HG03432 (cell line): ENCODE results near the gene PBX4.

Experiments
- ATAC-seq: cut with Tn5 transposase; IDR thresholded peaks from one replicate; pipeline ENCODE4 v1.9.1; 2021; ENCODE audit warnings: mild to moderate bottlenecking, moderate library complexity; ENCODE audit not compliant: unreplicated experiment

Gene PBX4

DNA sequence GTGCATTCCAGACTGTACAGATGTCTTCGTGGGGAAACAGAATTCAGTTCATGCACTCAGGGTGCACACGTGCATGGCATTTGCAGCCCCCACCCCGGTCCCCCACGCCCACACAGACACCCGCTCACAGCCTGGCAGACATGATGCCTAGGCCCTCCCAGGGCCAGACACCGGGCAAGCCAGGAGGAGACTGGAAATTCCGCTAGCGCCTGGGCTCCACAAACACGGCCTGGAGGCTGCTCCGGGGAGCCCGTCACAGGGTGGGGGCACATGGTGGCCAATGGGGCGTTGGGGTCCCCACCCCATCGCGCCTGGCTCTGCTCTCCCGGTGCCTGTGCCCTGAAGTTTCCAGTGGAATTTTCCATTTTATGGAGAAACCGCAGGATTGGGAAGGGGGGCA, 76.9 kb downstream of the PBX4 start:
- no peak for ATAC-seq

DNA sequence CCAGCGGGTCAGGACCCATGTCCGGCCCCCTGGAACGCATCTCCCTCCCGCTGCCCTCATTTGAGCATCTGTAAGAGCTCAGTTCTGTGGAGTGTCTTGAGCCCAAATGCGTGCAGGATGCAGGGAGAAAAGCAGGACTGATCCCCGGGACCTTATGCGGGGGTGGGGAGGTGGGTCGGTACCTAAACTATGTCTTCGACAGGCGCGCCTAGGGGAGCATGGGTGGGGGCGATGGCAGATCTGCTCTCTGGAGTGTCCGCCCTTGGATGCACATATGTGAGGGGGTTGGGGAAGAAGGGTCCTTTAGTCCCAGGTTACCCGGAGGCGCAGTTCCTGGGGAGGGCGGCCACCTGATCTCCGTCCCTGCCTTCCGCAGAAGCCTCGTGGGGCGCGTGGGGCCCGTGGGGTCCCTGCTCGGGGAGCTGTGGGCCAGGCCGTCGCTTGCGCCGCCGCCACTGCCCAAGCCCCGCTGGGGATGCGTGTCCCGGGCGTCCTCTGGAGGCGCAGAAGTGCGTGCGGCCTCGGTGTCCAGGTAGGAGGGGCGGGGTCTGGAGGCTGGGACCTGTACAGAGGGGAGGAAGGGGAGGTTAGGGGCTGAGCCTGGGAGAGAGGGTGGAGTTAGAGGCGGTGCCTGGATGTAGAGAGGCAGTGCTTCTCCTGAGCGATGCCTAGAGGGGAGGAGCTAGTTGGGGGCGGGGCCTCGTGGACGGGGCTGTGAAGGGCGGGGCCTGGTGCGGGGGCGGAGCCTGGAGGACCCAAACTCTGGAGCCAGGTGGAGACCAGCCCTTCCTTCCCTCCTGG, 77.6 kb downstream of the PBX4 start:
- ATAC-seq: no peak

DNA sequence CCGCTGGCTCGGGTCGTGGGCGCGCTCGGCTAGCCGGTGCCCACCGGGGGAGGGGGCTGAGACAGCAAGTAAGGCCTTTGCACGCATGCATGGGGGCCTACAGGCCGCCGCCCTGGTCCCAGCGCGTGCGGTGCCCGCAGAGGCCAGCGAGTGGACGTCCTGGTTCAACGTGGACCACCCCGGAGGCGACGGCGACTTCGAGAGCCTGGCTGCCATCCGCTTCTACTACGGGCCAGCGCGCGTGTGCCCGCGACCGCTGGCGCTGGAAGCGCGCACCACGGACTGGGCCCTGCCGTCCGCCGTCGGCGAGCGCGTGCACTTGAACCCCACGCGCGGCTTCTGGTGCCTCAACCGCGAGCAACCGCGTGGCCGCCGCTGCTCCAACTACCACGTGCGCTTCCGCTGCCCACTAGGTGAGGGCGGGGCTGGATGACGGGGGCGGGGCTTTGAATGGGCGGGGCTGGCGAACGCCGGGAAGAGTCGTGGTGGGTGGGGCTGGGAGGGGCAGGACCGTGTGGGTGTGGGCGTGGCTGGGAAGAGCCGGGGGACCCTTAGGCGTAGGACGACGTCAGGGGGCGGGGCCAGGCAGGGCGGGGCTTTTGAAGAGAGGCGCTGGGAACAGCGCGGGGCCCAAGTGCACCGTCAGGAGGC, 78.3 kb downstream of the PBX4 start:
- ATAC-seq: no peak

DNA sequence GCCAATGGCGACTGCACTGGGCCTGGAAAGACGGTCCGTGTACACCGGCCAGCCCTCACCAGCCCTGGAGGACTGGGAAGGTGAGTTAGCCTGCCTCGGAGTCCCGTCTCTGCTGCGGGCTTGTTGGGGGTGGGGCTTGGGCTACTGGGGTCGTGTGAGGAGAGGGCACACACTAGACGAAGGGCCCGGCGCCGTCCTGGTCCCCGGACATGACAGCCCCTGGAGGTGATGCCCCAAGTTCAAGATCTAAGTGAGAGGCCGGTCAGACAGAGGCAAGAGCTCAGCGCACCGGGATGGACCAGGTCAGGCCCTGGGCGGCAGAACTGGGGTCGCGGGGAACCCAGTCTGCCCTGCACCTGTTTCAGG, 78.8 kb downstream of the PBX4 start:
- ATAC-seq: no peak

DNA sequence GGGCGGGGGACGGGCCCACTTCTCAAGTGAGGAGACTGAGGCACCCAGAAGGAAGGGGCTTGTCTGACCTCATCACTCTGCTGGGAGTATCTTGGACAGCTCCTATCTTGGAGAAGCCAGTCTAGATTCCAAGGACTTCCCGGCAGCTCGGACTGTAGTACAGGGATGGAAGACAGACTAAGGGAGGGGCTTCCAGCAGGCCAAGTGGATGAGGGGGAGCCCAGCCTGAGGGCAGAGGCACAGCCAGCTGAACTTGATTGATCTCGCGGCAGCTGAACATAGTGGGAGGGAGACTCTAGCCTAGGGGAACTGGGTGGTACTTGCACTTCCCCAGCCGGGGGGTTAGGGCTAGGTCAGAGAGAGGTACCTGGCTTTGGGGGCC, 79.7 kb downstream of the PBX4 start:
- no peak for ATAC-seq

DNA sequence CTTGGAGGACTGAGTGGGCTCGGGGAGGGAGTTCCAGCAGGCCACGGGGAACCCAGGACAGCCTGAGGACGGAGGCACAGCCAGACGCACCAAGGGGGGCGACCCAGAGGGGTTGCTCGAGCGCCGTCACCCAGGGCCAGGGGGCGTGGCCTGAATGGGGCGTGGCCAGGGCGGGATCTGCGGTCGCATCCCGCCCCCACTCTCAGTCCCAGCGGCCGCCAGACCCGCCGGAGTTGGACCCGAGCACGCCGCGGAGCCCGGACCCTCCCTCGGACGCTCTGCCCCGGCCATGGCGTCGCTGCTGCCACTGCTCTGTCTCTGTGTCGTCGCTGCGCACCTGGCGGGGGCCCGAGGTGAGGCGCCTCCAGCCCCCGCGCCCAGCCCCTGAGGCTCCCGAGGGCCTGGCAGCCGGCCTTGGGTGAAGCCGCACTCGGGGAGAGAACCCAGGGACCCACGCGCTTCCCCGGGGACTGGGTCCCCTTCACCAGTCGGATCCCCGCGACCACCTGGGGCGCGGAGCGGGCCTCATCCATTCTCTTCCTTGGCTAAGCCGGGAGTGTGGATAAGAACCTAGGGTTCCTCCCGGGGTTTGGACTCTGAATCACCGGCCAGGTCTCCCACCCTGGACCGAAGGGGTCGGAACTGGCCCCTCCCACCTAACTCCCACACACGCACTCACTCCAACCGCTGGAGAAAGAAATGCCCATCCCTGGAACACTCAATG, 80.3 kb downstream of the PBX4 start, which contains the start of gene CILP2:
CILP2 (plus strand) TSS at position 205 of the 724 bp plus-strand sequence; CDS start at position 290, 85 bp downstream.
- no peak for ATAC-seq

DNA sequence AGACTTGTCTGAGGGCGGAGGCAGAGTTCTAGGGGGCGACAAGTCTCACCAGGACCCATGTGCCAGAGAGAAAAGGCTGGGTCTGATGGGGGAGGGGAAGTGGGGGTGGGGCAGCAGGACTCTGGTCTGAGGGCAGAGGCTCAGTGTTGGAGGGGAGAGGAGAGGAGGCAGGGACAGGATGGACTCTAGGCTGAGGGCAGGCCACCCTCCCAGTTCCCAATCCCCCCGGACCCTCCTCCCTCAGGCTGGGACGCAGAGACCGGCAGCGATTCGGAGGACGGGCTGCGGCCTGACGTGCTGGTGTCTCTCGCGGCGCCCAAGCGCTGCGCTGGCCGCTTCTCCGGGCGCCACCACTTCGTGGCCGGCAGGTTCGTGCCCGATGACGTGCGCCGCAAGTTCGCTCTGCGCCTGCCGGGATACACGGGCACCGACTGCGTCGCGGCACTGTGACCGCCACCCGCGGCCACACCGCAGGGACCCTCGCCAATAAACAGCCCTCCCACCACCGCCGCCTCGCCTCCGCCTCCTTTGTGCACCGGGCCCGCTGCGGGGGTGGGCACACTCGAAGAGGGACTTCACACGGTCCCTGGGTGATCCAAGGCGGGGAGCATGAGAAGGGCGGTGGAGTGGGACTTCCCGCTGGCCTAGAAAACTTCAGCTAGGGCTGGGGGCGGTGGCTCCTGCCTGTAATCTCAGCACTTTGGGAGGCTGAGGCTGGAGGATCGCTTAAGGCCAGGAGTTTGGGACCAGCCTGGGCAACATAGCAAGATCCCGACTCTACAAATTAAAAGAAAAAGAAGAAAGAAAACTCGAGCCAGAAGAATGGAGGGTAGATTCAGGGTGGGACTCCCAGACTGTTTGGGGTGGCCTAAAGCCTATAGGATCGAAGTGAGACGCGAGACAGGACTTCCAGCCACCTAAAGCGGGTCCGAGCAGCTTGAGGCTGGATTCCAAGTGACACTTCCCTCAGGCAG, 81.1 kb downstream of the PBX4 start:
- no peak for ATAC-seq

DNA sequence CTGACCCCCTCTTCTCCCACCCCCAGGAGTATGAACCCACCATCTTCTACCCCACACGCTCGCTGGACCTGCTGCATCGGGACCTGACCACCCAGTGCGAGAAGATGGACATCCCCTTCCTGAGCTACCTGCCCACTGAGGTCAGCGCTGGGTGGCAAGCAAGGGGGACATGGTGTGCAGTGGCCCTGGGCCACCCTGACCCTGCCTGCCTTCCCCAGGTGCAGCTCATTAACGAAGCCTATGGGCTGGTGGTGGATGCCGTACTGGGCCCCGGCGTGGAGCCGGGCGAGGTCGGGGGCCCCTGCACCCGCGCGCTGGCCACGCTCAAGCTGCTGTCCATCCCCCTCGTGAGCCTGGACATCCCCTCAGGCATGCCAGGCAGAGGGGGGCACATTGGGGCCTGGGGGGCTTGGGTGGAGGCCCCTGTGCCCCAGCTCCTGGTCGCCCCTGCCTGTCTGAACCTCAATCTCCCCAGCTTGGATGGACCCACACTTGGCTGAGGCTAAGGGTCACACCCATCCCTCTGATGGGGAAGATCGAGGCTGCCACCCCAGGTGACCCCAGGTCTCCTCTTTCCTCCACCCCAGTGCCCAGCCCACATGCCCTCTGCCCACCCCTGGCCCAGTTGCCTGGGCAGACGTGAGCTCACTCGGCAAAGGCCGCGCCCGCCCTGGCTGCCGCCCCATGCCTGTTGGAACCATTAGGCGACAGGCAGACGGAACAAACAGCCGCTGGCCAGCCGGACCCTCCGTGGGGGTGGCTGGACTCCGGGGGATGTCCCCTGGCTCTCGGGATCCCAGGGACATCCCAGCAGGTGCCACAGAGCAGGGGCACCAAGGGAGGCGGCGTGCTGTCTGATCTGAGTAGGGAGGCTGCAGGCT, 82.9 kb downstream of the PBX4 start:
- no peak for ATAC-seq

DNA sequence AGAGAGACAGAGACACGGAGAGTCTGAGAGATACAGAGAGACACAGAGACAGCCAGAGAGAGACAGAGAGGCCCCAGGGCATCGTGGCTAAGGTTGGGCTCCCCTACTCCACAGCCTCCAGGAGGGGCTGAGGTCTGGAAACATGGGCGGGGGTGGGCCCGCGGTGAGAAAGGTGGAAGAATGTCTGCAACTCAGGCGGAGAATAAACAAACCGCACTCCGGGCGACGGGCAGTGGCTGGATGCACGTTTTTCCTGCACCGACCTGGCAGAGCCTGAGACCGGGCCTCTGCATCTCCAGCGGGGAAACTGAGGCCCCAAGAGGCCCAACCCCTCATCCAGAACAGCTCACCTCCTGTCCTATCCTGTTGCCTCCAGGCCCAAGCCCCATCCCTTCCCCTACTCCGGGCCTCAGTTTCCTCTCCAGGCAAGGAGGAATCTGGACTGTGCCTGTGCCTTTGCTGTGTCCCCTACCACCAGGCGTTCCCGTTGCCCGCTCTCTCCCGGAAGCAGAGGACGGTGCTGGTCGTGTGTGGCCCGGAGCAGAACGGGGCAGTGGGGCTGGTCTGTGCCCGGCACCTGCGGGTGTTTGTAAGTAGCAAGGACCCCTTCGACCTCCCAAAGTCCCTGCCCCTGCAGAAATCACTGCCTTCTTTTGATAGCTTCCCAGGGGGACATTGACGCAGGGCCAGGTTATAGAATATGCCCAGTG, 83.8 kb downstream of the PBX4 start:
- ATAC-seq: no peak

DNA sequence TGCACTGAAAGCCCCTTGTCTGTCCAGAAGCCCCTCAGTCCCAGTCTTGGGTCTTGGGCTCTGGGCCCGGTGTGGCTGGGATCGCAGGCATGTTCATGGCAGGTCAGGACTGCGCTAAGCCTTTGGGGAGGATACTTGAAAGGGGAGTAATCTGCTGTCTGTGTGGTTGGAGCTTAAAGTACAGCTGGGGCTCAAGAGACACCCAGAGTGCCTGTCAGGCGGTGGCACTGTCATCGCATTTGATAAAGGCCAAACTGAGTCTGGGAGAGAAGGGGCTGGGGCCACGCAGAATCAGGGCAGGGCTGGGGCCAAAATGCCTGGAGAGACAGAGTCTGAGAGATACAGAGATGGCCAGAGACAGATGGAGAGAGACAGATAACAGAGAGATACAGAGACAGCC, 84.6 kb downstream of the PBX4 start:
- no peak for ATAC-seq

DNA sequence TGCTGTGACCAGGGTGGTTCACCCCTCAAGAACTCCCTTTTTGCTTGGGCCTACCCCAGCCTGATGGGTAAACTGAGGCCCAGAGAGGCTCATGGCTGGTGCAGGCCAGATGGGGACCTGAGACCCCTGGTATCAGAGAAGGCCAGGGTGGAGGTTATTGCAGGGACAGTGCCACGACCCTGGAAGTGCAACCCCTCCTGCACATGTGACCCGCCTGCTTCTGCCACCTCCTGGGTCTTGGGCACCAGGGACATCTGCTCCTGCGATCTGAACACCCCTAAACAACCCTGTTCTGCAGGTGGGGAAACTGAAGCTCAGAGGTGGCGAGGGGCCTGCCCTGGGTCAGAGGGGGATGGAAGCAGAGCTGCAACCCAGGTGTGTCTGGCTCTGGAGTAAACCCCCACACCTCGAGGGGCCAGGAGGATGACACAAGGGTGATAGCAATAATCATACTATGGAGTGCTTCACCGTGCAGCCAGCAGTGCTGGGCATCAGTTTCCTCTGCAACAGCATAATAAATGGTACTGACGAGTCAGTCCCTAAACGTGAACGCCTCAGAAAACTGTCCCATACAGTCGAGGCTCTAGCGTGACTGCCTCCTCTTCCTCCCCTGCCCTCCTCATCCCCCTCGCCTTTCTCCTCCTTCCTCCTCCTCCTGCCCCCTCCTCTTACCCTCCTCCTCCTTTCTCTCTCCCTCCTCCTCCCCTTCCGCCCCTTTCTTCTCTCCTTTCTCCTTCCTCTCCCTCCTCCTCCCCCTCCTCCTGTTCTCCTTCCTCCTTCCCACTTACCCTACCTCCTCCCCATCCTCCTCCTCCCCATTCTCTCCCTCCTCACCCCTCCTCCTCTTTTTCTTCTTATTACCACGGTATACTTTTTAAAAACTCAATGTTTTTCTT, 85.4 kb downstream of the PBX4 start:
- no peak for ATAC-seq

DNA sequence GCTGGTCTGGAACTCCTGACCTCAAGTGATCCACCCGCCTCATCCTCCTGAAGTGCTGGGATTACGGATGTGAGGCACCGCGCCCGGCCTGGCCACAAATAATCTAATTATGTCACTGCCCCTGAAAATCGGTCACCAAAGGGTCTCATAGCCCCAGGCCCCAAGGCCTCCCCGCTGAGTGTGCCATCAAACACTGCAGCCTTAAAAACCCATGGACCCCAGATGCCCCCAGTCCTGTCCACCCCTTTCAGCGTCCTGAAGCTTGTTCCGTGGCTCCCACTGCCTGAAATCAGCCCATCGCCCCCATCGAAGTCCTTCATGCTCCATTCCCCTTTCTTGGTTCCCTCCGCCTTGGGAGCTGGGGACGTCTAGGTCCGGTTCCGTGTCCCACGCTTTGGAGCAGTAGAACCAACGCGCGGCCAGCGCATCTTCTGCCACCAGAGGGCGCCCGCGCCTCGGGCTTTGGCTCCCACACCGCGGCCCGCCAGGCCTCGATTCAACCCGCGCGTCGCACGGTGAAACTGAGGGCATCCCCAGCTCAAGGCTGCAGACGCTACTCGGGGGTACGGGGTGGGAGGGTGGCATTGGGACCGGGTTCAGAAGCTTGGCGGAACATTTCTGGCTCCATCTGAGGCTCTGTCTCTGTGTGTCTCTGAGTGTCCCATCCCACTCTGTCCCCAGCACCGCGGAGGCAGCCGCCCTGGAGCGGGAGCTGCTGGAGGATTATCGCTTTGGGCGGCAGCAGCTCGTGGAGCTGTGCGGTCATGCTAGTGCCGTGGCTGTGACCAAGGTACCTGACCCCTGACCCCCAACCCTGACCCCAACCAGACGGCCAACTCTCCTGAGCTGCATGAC, 86.3 kb downstream of the PBX4 start:
- ATAC-seq: no peak

DNA sequence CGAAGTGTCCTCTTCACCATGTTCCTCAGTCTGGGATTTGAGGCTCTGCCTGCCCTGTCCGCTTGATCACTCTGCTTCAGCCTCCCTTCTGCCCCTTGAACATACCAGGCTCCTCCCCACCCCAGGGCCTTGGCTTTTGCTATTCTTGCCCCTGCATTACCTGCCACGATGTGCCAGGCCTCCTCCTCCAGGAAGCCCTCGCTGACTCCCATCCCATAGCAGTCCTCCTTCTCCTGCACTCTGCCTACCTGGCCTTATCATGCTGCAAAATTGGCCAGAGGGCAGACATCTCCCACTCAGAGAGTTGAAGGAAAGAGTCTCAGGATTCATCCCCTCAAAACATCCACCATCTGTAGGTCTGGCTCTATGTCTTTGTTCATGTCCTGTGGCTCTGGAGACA, 87.6 kb downstream of the PBX4 start:
- ATAC-seq: no peak

DNA sequence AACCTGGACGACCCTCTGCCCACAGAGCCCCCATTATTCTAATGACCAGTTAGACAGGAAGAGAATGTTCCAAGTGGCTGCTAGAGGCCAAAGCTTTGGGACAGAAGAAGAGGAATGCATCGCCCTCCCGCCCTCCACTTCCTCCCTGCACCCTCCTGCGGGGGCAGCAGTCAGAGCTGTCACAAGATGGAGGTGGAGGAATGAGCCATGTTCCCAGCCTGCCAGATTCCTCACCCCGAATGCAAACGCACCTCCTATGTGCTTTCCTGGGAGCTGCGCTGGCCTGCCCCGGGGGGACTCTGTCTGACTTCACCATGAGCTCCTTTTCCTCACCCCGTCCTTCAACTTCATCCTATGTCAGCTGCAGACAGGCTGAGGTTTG, 88.1 kb downstream of the PBX4 start:
- ATAC-seq: no peak

DNA sequence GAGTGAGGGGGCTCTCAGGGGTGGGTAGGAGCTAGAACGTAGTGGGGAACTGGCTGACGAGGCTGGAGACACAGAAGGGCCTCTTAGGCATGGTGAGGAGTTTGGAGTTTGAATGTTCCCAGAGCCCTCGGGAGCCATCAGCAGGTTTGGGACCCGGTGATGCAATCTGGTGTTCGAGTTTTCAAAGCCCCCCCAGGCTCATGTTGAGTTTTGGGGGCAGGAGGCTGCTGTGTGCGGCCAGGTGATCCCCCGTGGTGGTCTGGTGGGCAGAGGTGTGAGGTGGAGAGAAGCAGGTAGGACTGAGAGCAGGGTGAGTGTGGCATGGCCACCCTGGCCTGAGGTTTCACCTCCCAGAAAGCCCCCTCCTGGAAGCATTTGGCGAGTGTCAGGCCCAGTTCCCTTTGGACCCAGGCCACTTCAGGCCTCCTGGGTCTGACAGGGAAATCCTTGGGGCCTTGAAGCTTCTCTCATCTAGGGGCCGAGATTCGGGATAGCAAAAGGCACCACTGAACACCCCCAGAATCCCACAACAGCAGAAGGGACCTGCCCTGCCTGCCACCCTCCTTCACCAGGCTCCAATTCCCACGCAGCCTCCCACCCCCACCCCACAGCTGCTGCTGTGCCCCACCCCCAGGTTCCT, 88.6 kb downstream of the PBX4 start:
- ATAC-seq: no peak

DNA sequence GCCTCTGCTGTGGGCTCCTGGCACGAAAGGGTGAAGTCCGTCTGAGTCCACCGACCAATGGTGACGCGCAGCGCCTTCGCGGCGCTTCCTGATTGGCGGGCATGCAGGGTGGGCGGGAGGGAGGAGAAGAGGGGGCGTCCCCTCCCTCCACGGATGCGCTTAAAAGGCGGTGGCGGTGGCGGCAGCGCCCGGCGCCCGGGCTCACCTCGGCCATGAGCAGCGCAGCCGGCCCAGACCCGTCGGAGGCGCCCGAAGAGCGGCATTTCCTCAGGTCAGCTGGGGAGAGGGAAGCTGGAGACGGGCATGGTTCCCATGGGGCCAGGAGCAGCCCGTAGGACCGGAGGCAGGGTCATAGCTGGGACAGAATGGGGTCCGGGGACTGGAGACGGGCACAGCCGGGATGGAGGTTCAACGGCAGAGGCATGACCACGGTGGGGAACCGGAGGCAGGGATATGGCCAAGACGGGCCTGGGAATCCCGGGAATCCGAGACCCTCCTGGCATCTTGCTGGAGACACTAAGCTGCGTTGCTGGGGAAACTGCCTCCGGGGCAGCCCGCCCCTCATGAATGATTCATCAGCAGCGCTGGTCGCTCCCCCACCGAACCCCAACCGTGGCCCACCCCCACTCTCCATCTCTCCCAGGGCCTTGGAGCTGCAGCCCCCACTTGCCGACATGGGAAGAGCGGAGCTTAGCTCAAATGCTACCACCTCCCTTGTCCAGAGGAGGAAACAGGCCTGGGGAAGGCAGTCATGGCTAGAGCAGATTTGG, 89.6 kb downstream of the PBX4 start, which contains the start of gene YJEFN3:
YJEFN3 (plus strand) TSS at position 191 of the 770 bp plus-strand sequence; CDS start at position 213, 22 bp downstream.
- ATAC-seq: no peak
